T-cell (primary cell): Measurements from ENCODE around the gene GLMN. TPM values are rescaled to one million over a fixed set of nuclear protein-coding genes. Genes with fewer than 3 reads are reported as not detected.
A peak's percentile ranks its signal among the peaks of the same experiment; 100 is the strongest.

Experiments used
- ATAC-seq, 4 experiments: fragments of 200-7000 bp in 3 of 4; fragments of 150-1000 bp in 1 of 4; cut with Tn5 transposase; replicated peaks in 1 of 4; 1 replicate in 3 of 4; 2 replicates in 1 of 4; pipeline ENCODE4 v1.10.0; 2021; ENCODE audit warnings: moderate library complexity in 3 of 4, mild to moderate bottlenecking in 2 of 4, moderate number of reproducible peaks in 1 of 4
- CTCF ChIA-PET, 2 donors: fragments of 300-600 bp; sonication (Branson Sonifier 250); formaldehyde crosslinking; loops; one replicate each; lab custom pipeline; 2022; ENCODE audit warnings: antibody characterized with exemption in 2 of 2; lab: Charles Lee
- POLR2A ChIA-PET, 2 donors: fragments of 300-600 bp; sonication (Branson Sonifier 250); formaldehyde crosslinking; loops; one replicate each; lab custom pipeline; 2022; ENCODE audit warnings: antibody characterized with exemption in 2 of 2; lab: Charles Lee
- DNase-seq, 35 experiments: peaks; one replicate each; pipeline versions ENCODE4 v3.0.0 to v3.0.0-alpha.2; 2013 to 2023
- H3K27ac ChIP-seq: one replicate; pipeline ENCODE4 v1.5.1; 2013; ENCODE audit warnings: low read length
- H3K27me3 ChIP-seq, 2 experiments: replicated peaks in 1 of 2; 1 replicate in 1 of 2; 2 replicates in 1 of 2; pipeline versions ENCODE4 v1.6.1 to v1.7.0; 2013; ENCODE audit warnings: low read length in 1 of 2, mixed read lengths in 1 of 2; ENCODE audit not compliant: control insufficient read depth in 2 of 2, insufficient read depth in 2 of 2; ENCODE audit errors: extremely low read depth in 1 of 2
- H3K36me3 ChIP-seq, 2 donors: 1 replicate in 1 of 2; 2 replicates in 1 of 2; pipeline versions ENCODE4 v1.6.1 to v1.7.0; 2013; ENCODE audit warnings: low read length in 1 of 2; ENCODE audit not compliant: control insufficient read depth in 2 of 2, insufficient read depth in 1 of 2; ENCODE audit errors: extremely low read depth in 1 of 2
- H3K4me1 ChIP-seq, 2 experiments: 1 replicate in 1 of 2; 2 replicates in 1 of 2; pipeline versions ENCODE4 v1.6.1 to v1.7.0; 2013; ENCODE audit warnings: low read length in 2 of 2, mixed read lengths in 1 of 2; ENCODE audit not compliant: insufficient read depth in 2 of 2, control insufficient read depth in 1 of 2; ENCODE audit errors: extremely low read depth in 1 of 2
- H3K4me3 ChIP-seq, 2 donors: 1 replicate in 1 of 2; 2 replicates in 1 of 2; pipeline versions ENCODE4 v1.5.1 to v1.7.0; 2013; ENCODE audit warnings: mild to moderate bottlenecking in 2 of 2, low read length in 1 of 2, moderate library complexity in 1 of 2; ENCODE audit not compliant: control insufficient read depth in 1 of 2; ENCODE audit errors: extremely low read depth in 1 of 2
- H3K9me3 ChIP-seq: 2 replicates; pipeline ENCODE4 v1.7.0; 2013
- H3K27ac Mint-ChIP-seq, 2 donors: one replicate each; pipeline ENCODE4 v1.8.0; 2020 to 2021; ENCODE audit warnings: mild to moderate bottlenecking in 2 of 2, mixed read lengths in 2 of 2
- H3K27me3 Mint-ChIP-seq, 2 donors: one replicate each; pipeline ENCODE4 v1.8.0; 2021 to 2022; ENCODE audit warnings: mixed read lengths in 2 of 2
- H3K36me3 Mint-ChIP-seq: one replicate; pipeline ENCODE4 v1.8.0; 2021; ENCODE audit warnings: mixed read lengths
- H3K4me1 Mint-ChIP-seq, 3 donors: one replicate each; pipeline ENCODE4 v1.8.0; 2020 to 2022; ENCODE audit warnings: mixed read lengths in 3 of 3, mild to moderate bottlenecking in 1 of 3
- H3K4me3 Mint-ChIP-seq, 3 donors: one replicate each; pipeline ENCODE4 v1.8.0; 2020 to 2022; ENCODE audit warnings: mild to moderate bottlenecking in 3 of 3, mixed read lengths in 3 of 3, moderate library complexity in 3 of 3
- H3K9me3 Mint-ChIP-seq, 3 donors: one replicate each; pipeline ENCODE4 v1.8.0; 2020 to 2022; ENCODE audit warnings: mixed read lengths in 3 of 3
- WGBS: methylation state at CpG from one replicate; pipeline ENCODE4 v1.1.5; 2013; ENCODE audit warnings: missing lambda C conversion rate; ENCODE audit not compliant: insufficient coverage; 5-methylcytosine and 5-hydroxymethylcytosine counted together
- total RNA-seq, 35 experiments: library from RNA in 6 of 35; stranded (reverse) in 6 of 35; fragments of 120-200 nt in 1 of 35; gene quantifications; one replicate each; pipeline versions ENCODE4 v1.2.1 to v1.2.4 and lab custom pipeline; 2013 to 2026

Gene GLMN
- total RNA-seq (10 to 100 TPM in 4 of 5 donors, 1 to 10 TPM in 1; 9.8 to 15.0 (median 11.1) TPM), total RNA-seq (lab: John Stamatoyannopoulos, UW) (8.9 to 46.1 (median 17.0) reads per million in 29 experiments)
- total RNA-seq (2013) = 19.1 TPM

GRCh38 chr1:92298573-92299476, at the start of gene GLMN, which contains the start of gene RPAP2:
GLMN (minus strand) TSS chr1:92298987; CDS start chr1:92297999, 988 bp downstream.
RPAP2 (plus strand) TSS chr1:92299059; CDS start chr1:92299074, 15 bp downstream.
- Mint-ChIP-seq H3K4me1 (peaks cover 39 to 47% (median 46%) of the 10 kb centered on the region in 3 donors), H3K27me3 (no peaks in the 10 kb centered on the region), H3K9me3 (no peaks in the 10 kb centered on the region), H3K27ac (peak within 1 kb of the TSS; percentile 92 to 93), H3K4me3 (peak within 1 kb of the TSS; percentile 91 to 98 (median 96)), H3K36me3 (peaks cover 21% of the 10 kb centered on the region)
- ChIA-PET POLR2A (interaction anchor here (0.5 to 0.7 kb wide), 2 partner anchors 117 to 1285 kb away, joined by 3 to 4 read pairs; no protein-coding TSS in a partner anchor), CTCF (interaction anchor here (0.5 to 1.8 kb wide), 6 partner anchors 10 to 450 kb away, joined by 4 to 8 read pairs (median 4); no protein-coding TSS in a partner anchor)
- ATAC-seq = peak; percentile 95 to 98 (median 96)
- Histone ChIP-seq H3K4me3 (peak within 1 kb of the TSS; percentile 74 to 96), H3K27me3 (no peaks in the 10 kb centered on the region), H3K36me3 (peaks cover 0 to 8% of the 10 kb centered on the region in 2 donors), H3K4me1 (peaks cover 7 to 21% of the 10 kb centered on the region in 2 experiments), H3K9me3 (no peaks in the 10 kb centered on the region), H3K27ac (peak within 1 kb of the TSS; percentile 84)
- WGBS = under 1% methylated on average over 71 of the region's 76 CpGs
- DNase-seq = peak; percentile 31 to 83 (median 59)

GRCh38 chr1:92346866-92347640, 48.3 kb upstream of the GLMN start:
- H3K27ac ChIP-seq = no peak overlapping the region
- WGBS = no CpG with 5 or more reads among the region's 1 CpG
- ATAC-seq = no peak
- no peak overlapping the region for H3K4me3 Mint-ChIP-seq
- H3K4me1 Mint-ChIP-seq = peaks cover 0 to 9% (median 5%) of the 10 kb centered on the region in 3 donors
- ChIA-PET CTCF (no interaction called here), POLR2A (no interaction called here)
- H3K9me3 Mint-ChIP-seq = peaks cover 0 to 5% (median 4%) of the 10 kb centered on the region in 3 donors
- no peaks in the 10 kb centered on the region for H3K27me3 Mint-ChIP-seq
- no peak for DNase-seq
- no peaks in the 10 kb centered on the region for H3K9me3 ChIP-seq
- no peaks in the 10 kb centered on the region for H3K27me3 ChIP-seq
- no peaks in the 10 kb centered on the region for H3K4me1 ChIP-seq
- H3K36me3 Mint-ChIP-seq = peaks cover 48% of the 10 kb centered on the region
- H3K36me3 ChIP-seq = peaks cover 7 to 27% of the 10 kb centered on the region in 2 donors
- H3K27ac Mint-ChIP-seq = no peak overlapping the region
- no peak overlapping the region for H3K4me3 ChIP-seq

DNA sequence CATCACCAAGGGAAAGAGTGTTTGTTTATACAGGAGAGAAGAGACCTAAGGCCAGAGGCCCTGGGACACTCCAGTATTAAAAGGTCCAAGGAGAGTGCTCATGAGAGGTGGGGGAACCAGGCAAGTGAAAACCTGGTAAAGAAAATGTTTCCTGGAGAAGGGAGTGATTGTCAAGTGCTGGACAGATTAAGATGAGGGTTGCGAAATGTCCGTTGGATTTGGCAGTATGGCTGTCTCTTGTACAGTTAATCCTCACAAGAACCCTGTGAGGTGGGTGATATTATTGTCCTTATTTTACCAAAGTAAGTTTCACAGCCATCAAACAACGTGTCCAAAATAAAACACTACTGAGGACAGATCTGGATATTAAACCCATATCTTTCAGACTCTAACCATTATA, 44.3 kb upstream of the GLMN start:
- peaks cover 0 to 5% (median under 1%) of the 10 kb centered on the region in 3 donors for H3K4me1 Mint-ChIP-seq
- Histone ChIP-seq H3K4me1 (no peaks in the 10 kb centered on the region), H3K9me3 (no peaks in the 10 kb centered on the region), H3K27me3 (no peaks in the 10 kb centered on the region), H3K27ac (no peak overlapping the region), H3K4me3 (no peak overlapping the region), H3K36me3 (peaks cover 7 to 23% of the 10 kb centered on the region in 2 donors)
- DNase-seq (no peak), ATAC-seq (no peak)
- H3K4me3 Mint-ChIP-seq = no peak overlapping the region
- WGBS = no CpG with 5 or more reads among the region's 3 CpGs
- ChIA-PET CTCF (no interaction called here), POLR2A (no interaction called here)
- H3K27ac Mint-ChIP-seq = no peak overlapping the region
- peaks cover 39% of the 10 kb centered on the region for H3K36me3 Mint-ChIP-seq
- no peaks in the 10 kb centered on the region for H3K9me3 Mint-ChIP-seq
- no peaks in the 10 kb centered on the region for H3K27me3 Mint-ChIP-seq

DNA sequence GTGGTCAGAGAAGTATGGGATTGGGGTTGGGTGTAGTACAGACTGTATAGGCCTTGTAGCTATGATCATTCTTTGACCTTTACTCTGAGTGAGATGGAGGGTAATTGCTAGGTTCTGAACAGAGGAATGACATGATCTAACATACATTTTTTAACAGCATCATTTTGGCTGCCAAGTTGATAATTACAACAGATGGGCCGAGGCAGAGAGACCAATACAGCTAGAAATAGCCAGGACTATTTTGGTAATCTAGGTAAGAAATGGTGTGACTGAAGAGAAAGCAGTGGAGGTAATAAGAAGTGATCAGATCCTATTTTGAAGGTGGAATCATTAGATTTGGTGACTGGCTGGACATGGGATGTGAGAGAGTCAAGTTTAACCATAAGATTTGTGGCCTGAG, 43.6 kb upstream of the GLMN start:
- 100% methylated on average over 1 of the region's 1 CpG for WGBS
- Histone ChIP-seq H3K9me3 (no peaks in the 10 kb centered on the region), H3K4me3 (no peak overlapping the region), H3K36me3 (peaks cover 7 to 23% of the 10 kb centered on the region in 2 donors), H3K4me1 (no peaks in the 10 kb centered on the region), H3K27ac (no peak overlapping the region), H3K27me3 (no peaks in the 10 kb centered on the region)
- H3K27ac Mint-ChIP-seq = no peak overlapping the region
- POLR2A ChIA-PET = no interaction called here
- H3K36me3 Mint-ChIP-seq = peaks cover 38% of the 10 kb centered on the region
- H3K4me3 Mint-ChIP-seq = no peak overlapping the region
- H3K4me1 Mint-ChIP-seq = peaks cover 0 to 4% (median 0%) of the 10 kb centered on the region in 3 donors
- no peaks in the 10 kb centered on the region for H3K9me3 Mint-ChIP-seq
- DNase-seq (no peak), ATAC-seq (no peak)
- no peaks in the 10 kb centered on the region for H3K27me3 Mint-ChIP-seq
- CTCF ChIA-PET = no interaction called here

- WGBS = 100% methylated on average over 1 of the region's 1 CpG
- no peaks in the 10 kb centered on the region for H3K4me1 Mint-ChIP-seq
- POLR2A ChIA-PET = interaction anchor here in 1 of 2 donors (0.8 kb wide), 1 partner anchor 242 kb away, joined by 4 read pairs; no protein-coding TSS in a partner anchor
- Histone ChIP-seq H3K27me3 (no peaks in the 10 kb centered on the region), H3K4me1 (no peaks in the 10 kb centered on the region), H3K36me3 (peaks cover 7 to 27% of the 10 kb centered on the region in 2 donors), H3K4me3 (no peak overlapping the region), H3K9me3 (no peaks in the 10 kb centered on the region), H3K27ac (no peak overlapping the region)
- H3K27me3 Mint-ChIP-seq = no peaks in the 10 kb centered on the region
- ATAC-seq (no peak), DNase-seq (no peak)
- no peak overlapping the region for H3K4me3 Mint-ChIP-seq
- H3K27ac Mint-ChIP-seq = no peak overlapping the region
- H3K36me3 Mint-ChIP-seq = peaks cover 37% of the 10 kb centered on the region
- no peaks in the 10 kb centered on the region for H3K9me3 Mint-ChIP-seq
- CTCF ChIA-PET = no interaction called here
Observed at GRCh38 chr1:92340154-92340553, 41.4 kb upstream of the GLMN start.

GRCh38 chr1:92333668-92334067, 34.9 kb upstream of the GLMN start:
- ATAC-seq = no peak

More at GRCh38 chr1:92333668-92334067, 34.9 kb upstream of the GLMN start:
- Mint-ChIP-seq H3K4me3 (no peak overlapping the region), H3K4me1 (peaks cover 15 to 16% (median 15%) of the 10 kb centered on the region in 3 donors), H3K27ac (no peak overlapping the region), H3K36me3 (peaks cover 52% of the 10 kb centered on the region), H3K27me3 (no peaks in the 10 kb centered on the region), H3K9me3 (peaks cover 0 to 3% (median 3%) of the 10 kb centered on the region in 3 donors)
- DNase-seq = no peak
- H3K27ac ChIP-seq = no peak overlapping the region
- ChIA-PET POLR2A (no interaction called here), CTCF (no interaction called here)
- no peak overlapping the region for H3K4me3 ChIP-seq
- H3K4me1 ChIP-seq = no peaks in the 10 kb centered on the region
- H3K27me3 ChIP-seq = no peaks in the 10 kb centered on the region
- no CpG with 5 or more reads among the region's 3 CpGs for WGBS
- no peaks in the 10 kb centered on the region for H3K9me3 ChIP-seq
- peaks cover 0 to 20% of the 10 kb centered on the region in 2 donors for H3K36me3 ChIP-seq
